HL-60/S4 (cell line): Measurements from ENCODE around the gene PLCB4.

ENCODE experiments used
- in situ Hi-C: fragments of 300-500 bp; cut with MboI; formaldehyde crosslinking; loops from 2 replicates; pipeline ENCODE4 v1.14.3; 2022; ENCODE audit warnings: low sequenced_read_pairs

The PLCB4 gene

DNA sequence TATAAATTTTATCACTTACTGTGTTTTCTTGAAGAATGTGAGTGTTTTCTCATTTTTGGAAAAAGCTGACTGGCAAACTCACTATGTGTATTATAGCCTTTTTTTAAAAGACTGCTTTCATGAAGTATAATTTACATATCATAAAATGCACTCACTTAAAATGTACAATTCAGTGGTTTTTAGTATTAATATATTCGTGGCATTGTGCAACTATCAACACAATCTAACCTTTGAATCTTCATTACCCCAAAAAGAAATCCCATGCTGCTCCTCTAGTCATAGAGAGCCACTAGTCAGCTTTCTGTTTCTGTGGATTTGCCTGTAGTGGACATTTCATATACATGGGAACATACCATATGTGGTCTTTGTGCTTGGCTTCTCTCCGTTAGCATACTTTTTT lies 143.8 kb downstream of the PLCB4 start:
- in situ Hi-C loops, result no loop called here

DNA sequence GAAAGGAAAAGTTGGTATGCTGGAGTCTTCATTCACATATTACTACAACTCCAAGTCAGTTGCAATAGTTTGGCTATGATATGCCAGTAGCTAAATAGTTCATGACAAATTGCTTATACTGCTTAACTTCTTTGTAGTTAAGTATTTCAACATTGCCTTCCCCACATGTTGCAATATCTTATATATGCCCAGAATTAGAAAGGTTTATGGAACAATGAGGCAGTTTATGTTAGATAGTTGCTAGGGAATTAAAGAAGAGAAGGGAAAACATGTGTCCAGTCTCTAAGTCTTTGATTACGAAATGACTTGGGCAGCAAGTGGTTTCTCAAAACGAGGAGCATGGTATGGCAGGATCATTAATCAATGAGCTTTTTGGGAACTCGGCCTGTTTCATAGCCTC lies 145.8 kb downstream of the PLCB4 start:
- in situ Hi-C loops, result no loop called here

GRCh38 chr20:9215539-9215938 lies 146.7 kb downstream of the PLCB4 start:
- in situ Hi-C loops, result no loop called here

GRCh38 chr20:9218531-9218961 lies 149.7 kb downstream of the PLCB4 start:
- in situ Hi-C loops, result no loop called here

DNA sequence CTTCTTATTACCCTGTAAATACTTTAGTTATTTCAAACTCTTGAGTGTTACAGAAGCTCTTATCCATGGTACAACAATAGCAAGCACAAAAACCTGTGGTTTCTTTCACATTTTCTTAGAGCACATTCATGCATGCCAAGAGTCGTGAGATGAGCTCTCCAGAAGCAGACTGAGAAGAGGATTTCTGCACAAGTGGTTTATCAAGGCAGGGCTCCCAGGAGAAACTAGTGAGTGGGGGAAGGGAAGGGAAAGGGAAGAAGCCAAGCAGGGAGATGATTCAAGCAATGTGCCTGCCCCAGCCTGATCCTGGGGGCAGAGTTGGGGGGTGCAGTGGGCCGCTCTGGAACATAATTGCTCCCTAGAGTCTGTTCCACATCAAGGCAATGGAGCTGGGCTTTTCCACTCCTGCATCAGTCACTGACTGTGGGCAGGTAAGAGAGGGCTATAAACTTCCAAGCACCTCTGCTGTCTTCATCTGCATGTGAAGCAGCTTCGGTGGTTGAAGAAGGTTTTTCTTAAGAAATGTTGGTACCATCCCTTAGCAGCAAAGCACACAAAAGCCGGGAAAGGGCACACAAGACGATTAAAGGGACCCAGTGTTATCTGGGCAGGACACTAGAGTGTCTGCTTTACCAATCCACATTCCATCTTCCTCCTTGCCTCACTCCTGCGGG lies 152.1 kb downstream of the PLCB4 start:
- in situ Hi-C loops, result no loop called here

GRCh38 chr20:9223296-9223695 lies 154.4 kb downstream of the PLCB4 start:
- in situ Hi-C loops, result no loop called here

- in situ Hi-C loops, result no loop called here
Measured at GRCh38 chr20:9225879-9226278, 157.0 kb downstream of the PLCB4 start.

- in situ Hi-C loops, result no loop called here
Measured at GRCh38 chr20:9227896-9228615, 159.2 kb downstream of the PLCB4 start.

- in situ Hi-C loops, result no loop called here
Measured at GRCh38 chr20:9228774-9229450, 160.0 kb downstream of the PLCB4 start.

GRCh38 chr20:9230406-9230805 lies 161.5 kb downstream of the PLCB4 start:
- in situ Hi-C loops, result no loop called here

DNA sequence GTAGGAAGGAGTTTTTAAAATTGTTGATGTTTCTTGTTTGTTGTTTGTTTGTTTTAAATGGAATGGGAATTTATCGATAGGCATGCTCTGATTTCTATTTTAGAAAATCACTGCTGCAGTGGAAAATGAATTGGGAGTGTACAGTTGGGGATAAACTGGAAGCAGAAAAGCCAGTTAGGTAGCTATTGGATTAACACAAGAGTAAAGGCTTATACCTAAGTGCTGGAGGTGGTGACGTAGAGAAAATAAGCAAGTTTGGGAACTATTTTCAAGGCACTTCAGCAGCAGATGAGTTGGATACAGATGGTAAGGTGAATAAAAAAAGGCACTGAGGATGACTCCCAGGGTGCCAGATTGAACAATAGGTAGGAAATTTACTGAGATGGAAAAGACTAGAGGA lies 164.9 kb downstream of the PLCB4 start:
- in situ Hi-C loops, result no loop called here

DNA sequence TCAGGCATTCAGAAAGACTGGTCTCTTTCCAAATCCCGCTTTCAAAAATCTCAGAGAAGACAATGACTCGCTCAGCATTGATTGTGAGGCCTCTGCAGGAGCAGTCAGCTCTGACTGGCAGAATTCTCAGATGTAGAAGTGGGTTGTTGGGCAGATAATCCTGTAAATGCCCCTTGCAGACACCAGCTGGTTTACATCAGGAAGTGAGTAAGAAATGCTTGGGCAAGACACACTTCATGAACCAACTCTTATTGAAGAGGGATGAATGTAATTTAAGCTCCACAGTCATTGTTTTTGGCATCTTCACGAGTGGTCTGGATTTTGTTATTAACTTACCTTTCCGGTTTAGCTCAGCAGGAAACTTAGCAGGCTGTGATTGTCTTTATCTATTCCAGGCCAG lies 166.6 kb downstream of the PLCB4 start:
- in situ Hi-C loops, result no loop called here

DNA sequence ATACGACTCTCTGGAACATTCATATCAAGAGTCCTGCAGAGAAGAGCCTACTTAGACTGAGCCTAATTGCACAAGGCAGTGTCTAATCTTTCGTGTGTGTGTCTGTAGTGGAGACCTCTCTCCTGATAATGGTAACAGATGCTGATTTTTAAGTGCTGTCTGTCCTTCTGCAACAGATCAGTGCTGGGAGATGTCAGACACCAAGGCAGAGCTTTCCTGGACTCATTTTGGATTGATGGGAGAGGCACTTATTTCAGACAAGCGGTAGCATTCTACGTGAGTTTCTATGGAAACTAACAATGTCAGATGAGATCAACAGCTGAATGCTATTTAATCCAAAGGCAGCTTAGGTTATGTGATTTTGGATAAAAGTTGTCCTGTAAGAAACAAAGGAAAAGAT lies 167.6 kb downstream of the PLCB4 start:
- in situ Hi-C loops, result no loop called here

DNA sequence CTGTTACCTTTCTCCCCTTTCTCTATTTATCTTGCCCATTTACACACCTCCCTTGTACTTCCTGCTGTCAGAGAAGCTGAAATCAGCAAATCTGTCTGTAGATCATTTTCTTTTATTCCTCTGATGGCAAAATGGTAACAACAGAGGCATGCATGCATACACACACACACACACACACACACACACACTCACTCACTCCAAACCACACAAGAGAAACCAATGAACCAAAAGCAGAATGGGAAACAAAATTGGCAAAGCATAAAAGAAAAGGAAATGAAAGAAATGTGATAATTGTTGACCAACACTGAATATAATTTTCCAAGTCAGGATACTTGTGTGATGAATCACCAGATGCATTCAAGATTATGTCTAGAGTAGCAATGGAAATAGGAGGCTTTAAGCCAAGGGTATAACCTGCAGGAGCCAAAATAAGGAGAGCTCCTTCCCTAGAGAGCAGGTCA lies 172.4 kb downstream of the PLCB4 start:
- in situ Hi-C loops, result no loop called here

- in situ Hi-C loops, result no loop called here
Measured at GRCh38 chr20:9241721-9242427, 173.0 kb downstream of the PLCB4 start.

DNA sequence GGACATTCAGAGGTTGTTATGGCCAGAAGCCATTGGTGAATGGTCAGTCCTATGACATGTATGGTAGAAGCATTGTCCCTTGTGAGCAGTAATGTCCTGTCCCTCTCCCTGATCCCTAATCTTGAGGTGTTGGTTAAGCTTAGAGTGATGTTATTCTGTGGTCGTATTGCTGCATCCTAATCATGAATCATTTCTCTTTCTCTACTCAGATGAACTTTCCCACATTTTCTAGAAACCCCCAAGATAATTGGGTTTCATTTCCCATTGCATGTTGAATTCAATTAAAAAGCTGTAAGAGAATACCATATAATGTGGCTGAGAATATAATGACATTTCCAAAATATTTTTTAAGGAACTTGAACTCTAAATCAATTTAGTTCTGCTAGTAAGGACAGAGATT lies 175.1 kb downstream of the PLCB4 start:
- in situ Hi-C loops, result no loop called here

GRCh38 chr20:9244811-9245210 lies 175.9 kb downstream of the PLCB4 start:
- in situ Hi-C loops, result no loop called here

DNA sequence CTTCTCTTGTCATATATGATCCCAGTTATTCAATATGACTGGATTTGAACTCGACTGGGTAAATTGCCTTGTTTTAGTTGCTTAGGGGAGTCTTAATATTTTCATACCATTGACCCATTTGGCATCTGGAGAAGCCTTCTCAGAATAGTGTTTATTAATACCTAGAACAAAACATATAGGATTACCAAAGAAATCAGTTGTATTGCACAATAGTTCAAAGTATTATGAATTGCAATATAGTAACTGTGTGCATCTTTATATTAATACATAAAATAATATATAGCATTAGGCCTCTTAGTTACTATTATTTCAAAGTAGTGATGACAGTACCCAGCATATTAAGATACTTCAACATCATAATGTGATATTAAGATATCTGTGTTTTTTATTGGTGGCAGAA lies 177.8 kb downstream of the PLCB4 start:
- in situ Hi-C loops, result no loop called here

DNA sequence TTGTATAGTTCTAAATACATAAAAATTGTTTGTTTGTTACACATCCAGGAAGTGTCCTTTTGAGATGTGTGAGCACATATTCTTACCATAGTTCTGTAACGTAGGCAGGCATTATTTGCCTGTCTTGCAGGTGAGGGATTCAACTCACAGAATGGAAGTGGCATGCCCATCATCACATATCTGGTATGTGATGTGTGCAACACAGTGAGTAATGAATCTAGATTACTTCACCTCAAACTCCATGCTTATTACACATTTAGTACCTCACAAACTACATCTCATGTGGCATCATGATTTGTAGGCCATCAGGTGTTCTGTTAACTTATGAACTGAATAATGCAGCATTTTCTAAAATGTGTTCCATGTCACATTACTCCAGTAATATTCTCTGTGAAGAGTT lies 181.6 kb downstream of the PLCB4 start:
- in situ Hi-C loops, result no loop called here

GRCh38 chr20:9253006-9253539 lies 184.2 kb downstream of the PLCB4 start:
- in situ Hi-C loops, result no loop called here

DNA sequence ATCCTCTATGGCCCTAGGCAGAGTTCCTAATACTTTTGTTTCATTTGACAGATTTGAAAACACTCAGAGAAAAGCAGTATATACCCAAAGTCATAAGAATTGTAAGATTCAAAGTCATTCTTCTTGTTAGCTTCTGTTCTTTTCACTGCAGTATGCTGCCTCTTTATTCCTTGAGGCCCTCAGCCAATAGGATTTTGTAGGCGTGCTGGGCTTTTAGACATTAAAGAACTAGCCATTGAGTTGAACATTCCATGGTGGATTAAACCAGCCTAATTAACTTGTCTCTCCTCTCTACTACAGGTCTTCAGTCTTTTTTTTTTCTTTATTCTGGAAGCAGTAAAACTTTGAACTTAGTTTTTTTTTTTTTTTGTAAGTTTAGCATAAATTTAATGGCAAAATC lies 186.3 kb downstream of the PLCB4 start:
- in situ Hi-C loops, result no loop called here
